ENCODE data around the gene KIF21A. TPM values are rescaled to one million over a fixed set of nuclear protein-coding genes. Genes with fewer than 3 reads are reported as not detected.

KIF21A gene
- polyA plus RNA-seq, 1 of the 3 experiments (the other 2 are of a cell fraction): 3.6 TPM

DNA sequence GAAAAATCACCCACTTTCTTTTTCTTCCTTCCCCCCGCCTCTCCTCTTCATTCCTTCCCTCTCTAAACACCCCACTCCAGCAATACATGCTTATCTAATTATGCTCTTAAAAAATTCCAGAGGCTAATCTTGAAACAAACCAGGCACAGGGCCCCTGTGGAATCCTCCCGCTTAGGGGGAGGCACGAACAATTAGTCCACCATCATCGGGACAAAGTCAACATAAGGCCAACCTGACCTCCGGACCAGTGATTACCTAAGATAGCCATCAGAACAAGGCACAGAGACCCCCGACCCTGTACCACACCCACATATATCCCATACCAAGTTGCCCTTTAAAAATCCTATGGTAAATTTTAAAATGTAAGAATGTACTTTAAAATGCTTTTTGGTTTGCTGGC lies 47.1 kb downstream of the KIF21A start:
- 31% methylated on average over 6 of the region's 6 CpGs for WGBS (ENCODE audit: low lambda C conversion rate)
- no peaks in the 10 kb centered on the region for H3F3A ChIP-seq (replicated peaks; ENCODE audit: insufficient read depth)
- no peaks in the 10 kb centered on the region for H3K9me3 ChIP-seq
- H3K4me3 ChIP-seq (ENCODE audit: low read depth in 2 of 2, low read length in 1 of 2): no peak overlapping the region
- H3K27me3 ChIP-seq (ENCODE audit: insufficient read depth): no peaks in the 10 kb centered on the region
- CTCF ChIA-PET: interaction anchor here (1.3 kb wide), 1 partner anchor 9 kb away, joined by 3 read pairs; no protein-coding TSS in a partner anchor
- H3K36me3 ChIP-seq (replicated peaks in 1 of 2; ENCODE audit: control insufficient read depth in 1 of 2, insufficient read depth in 2 of 2, low read length in 1 of 2): no peaks in the 10 kb centered on the region
- peak overlapping the region in 1 of 2 experiments; percentile 96; a peak in 2 of 4 replicates for H3K27ac ChIP-seq (ENCODE audit: low read depth in 2 of 2, low read length in 1 of 2)
- no peak overlapping the region for H2AFZ ChIP-seq (ENCODE audit: low read depth)
- no peak overlapping the region for H3K4me2 ChIP-seq
- POLR2A ChIA-PET: no interaction called here
- H4K20me1 ChIP-seq (ENCODE audit: insufficient read depth): no peaks in the 10 kb centered on the region
- H3K9ac ChIP-seq: no peak overlapping the region
- H3K9me2 ChIP-seq: no peaks in the 10 kb centered on the region
- 0 out of 2 replicates have a peak, but pooled peaks cover 3% of the 10 kb centered on the region for H3K79me2 ChIP-seq (ENCODE audit: insufficient read depth)
- peak; percentile 62 for DNase-seq
- H3K4me1 ChIP-seq (ENCODE audit: control insufficient read depth in 1 of 2, insufficient read depth in 2 of 2, low read depth in 1 of 2, low read length in 1 of 2): peaks cover 0 to 50% of the 10 kb centered on the region in 2 experiments; a peak in 2 of 4 replicates
- TF ChIP-seq, protein P1, sequence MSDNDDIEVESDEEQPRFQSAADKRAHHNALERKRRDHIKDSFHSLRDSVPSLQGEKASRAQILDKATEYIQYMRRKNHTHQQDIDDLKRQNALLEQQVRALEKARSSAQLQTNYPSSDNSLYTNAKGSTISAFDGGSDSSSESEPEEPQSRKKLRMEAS (IDR thresholded peaks at IDR 0.05; ENCODE audit: low read depth): no peak
- TF ChIP-seq FOSL2 (IDR thresholded peaks at IDR 0.05; ENCODE audit: borderline replicate concordance, low read depth) (no peak), POLR2AphosphoS5 (IDR thresholded peaks at IDR 0.05; ENCODE audit: low read depth, low read length) (peak; percentile 35; the same call in 1 of the 2 replicates), EZH2phosphoT487 (IDR thresholded peaks at IDR 0.05; ENCODE audit: borderline replicate concordance, low read depth) (no peak), MXI1 (IDR thresholded peaks at IDR 0.05; ENCODE audit: low read depth, low read length) (0 out of 2 replicates have a peak, but pooled peaks have one; percentile 24), CHD2 (IDR thresholded peaks at IDR 0.05; ENCODE audit: low read length, partially characterized antibody) (peak; percentile 80), GATA2 (CRISPR knock-in tag; IDR thresholded peaks at IDR 0.05) (peak; percentile 69), JUND (IDR thresholded peaks at IDR 0.05) (no peak), RAD21 (IDR thresholded peaks at IDR 0.05; ENCODE audit: low read length) (no peak), SIN3A (IDR thresholded peaks at IDR 0.05; ENCODE audit: borderline replicate concordance, low read depth, low read length) (no peak), TEAD4 (IDR thresholded peaks at IDR 0.05; ENCODE audit: borderline replicate concordance, insufficient read depth) (peak; percentile 30; the same call in 1 of the 2 replicates), YY1 (IDR thresholded peaks at IDR 0.05; ENCODE audit: low read depth) (no peak), ELF1 (IDR thresholded peaks at IDR 0.05) (no peak), FOXM1 (IDR thresholded peaks at IDR 0.05; ENCODE audit: low read depth) (no peak), MEF2A (IDR thresholded peaks at IDR 0.05; ENCODE audit: borderline replicate concordance, low read depth) (no peak), SMC3 (IDR thresholded peaks at IDR 0.05; ENCODE audit: low read depth, low read length) (no peak), FOXJ3 (CRISPR knock-in tag; IDR thresholded peaks at IDR 0.05) (no peak), TCF12 (IDR thresholded peaks at IDR 0.05) (peak; percentile 50; the same call in 1 of the 2 replicates), EP300 (IDR thresholded peaks at IDR 0.05; ENCODE audit: borderline replicate concordance in 1 of 2, low read depth in 1 of 2, low read length in 1 of 2) (peak; percentile 10 to 89; a peak in 2 of 4 replicates), TAF1 (IDR thresholded peaks at IDR 0.05; ENCODE audit: borderline replicate concordance, low read depth, low read length) (no peak), GABPA (IDR thresholded peaks at IDR 0.05; ENCODE audit: low read depth) (no peak), RCOR1 (IDR thresholded peaks at IDR 0.05; ENCODE audit: low read length) (peak; percentile 94), NFIC (IDR thresholded peaks at IDR 0.05; ENCODE audit: borderline replicate concordance) (no peak), RFX5 (IDR thresholded peaks at IDR 0.05; ENCODE audit: low read length) (no peak)
- TF ChIP-seq, protein P2, sequence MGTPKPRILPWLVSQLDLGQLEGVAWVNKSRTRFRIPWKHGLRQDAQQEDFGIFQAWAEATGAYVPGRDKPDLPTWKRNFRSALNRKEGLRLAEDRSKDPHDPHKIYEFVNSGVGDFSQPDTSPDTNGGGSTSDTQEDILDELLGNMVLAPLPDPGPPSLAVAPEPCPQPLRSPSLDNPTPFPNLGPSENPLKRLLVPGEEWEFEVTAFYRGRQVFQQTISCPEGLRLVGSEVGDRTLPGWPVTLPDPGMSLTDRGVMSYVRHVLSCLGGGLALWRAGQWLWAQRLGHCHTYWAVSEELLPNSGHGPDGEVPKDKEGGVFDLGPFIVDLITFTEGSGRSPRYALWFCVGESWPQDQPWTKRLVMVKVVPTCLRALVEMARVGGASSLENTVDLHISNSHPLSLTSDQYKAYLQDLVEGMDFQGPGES (IDR thresholded peaks at IDR 0.05; ENCODE audit: low read depth, low read length): no peak
- TF ChIP-seq, protein P3, sequence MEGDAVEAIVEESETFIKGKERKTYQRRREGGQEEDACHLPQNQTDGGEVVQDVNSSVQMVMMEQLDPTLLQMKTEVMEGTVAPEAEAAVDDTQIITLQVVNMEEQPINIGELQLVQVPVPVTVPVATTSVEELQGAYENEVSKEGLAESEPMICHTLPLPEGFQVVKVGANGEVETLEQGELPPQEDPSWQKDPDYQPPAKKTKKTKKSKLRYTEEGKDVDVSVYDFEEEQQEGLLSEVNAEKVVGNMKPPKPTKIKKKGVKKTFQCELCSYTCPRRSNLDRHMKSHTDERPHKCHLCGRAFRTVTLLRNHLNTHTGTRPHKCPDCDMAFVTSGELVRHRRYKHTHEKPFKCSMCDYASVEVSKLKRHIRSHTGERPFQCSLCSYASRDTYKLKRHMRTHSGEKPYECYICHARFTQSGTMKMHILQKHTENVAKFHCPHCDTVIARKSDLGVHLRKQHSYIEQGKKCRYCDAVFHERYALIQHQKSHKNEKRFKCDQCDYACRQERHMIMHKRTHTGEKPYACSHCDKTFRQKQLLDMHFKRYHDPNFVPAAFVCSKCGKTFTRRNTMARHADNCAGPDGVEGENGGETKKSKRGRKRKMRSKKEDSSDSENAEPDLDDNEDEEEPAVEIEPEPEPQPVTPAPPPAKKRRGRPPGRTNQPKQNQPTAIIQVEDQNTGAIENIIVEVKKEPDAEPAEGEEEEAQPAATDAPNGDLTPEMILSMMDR (IDR thresholded peaks at IDR 0.05): no peak
- TF ChIP-seq, protein P4, sequence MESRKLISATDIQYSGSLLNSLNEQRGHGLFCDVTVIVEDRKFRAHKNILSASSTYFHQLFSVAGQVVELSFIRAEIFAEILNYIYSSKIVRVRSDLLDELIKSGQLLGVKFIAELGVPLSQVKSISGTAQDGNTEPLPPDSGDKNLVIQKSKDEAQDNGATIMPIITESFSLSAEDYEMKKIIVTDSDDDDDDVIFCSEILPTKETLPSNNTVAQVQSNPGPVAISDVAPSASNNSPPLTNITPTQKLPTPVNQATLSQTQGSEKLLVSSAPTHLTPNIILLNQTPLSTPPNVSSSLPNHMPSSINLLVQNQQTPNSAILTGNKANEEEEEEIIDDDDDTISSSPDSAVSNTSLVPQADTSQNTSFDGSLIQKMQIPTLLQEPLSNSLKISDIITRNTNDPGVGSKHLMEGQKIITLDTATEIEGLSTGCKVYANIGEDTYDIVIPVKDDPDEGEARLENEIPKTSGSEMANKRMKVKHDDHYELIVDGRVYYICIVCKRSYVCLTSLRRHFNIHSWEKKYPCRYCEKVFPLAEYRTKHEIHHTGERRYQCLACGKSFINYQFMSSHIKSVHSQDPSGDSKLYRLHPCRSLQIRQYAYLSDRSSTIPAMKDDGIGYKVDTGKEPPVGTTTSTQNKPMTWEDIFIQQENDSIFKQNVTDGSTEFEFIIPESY (IDR thresholded peaks at IDR 0.05; ENCODE audit: borderline replicate concordance, low read depth): no peak
- TF ChIP-seq, protein P5, sequence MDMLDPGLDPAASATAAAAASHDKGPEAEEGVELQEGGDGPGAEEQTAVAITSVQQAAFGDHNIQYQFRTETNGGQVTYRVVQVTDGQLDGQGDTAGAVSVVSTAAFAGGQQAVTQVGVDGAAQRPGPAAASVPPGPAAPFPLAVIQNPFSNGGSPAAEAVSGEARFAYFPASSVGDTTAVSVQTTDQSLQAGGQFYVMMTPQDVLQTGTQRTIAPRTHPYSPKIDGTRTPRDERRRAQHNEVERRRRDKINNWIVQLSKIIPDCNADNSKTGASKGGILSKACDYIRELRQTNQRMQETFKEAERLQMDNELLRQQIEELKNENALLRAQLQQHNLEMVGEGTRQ (IDR thresholded peaks at IDR 0.05; ENCODE audit: borderline replicate concordance, low read depth, low read length): no peak
- TF ChIP-seq, protein P6, sequence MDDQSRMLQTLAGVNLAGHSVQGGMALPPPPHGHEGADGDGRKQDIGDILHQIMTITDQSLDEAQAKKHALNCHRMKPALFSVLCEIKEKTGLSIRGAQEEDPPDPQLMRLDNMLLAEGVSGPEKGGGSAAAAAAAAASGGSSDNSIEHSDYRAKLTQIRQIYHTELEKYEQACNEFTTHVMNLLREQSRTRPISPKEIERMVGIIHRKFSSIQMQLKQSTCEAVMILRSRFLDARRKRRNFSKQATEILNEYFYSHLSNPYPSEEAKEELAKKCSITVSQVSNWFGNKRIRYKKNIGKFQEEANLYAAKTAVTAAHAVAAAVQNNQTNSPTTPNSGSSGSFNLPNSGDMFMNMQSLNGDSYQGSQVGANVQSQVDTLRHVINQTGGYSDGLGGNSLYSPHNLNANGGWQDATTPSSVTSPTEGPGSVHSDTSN (IDR thresholded peaks at IDR 0.05): peak; percentile 16; the same call in 1 of the 2 replicates

Data from SK-N-SH (cell line).